Cerebellar nuclear complex (tissue), 1 donor: Measurements from ENCODE around the gene CSNK2A1.

ENCODE experiments used
- DNase-seq, 2 experiments: peaks; one replicate each; lab custom pipeline; 2025; lab: John Stamatoyannopoulos, UW

The CSNK2A1 gene

GRCh38 chr20:564192-564591 lies 20.6 kb upstream of the CSNK2A1 start:
- no peak for DNase-seq

GRCh38 chr20:563187-563586 lies 19.6 kb upstream of the CSNK2A1 start:
- DNase-seq, result no peak

GRCh38 chr20:562232-562897 lies 18.8 kb upstream of the CSNK2A1 start:
- no peak for DNase-seq

- DNase-seq, result peak in 1 of 2 experiments; percentile 54
Observed at GRCh38 chr20:561437-562231, 18.0 kb upstream of the CSNK2A1 start.

GRCh38 chr20:560680-561079 lies 17.1 kb upstream of the CSNK2A1 start:
- no peak for DNase-seq

GRCh38 chr20:558117-558516 lies 14.5 kb upstream of the CSNK2A1 start:
- no peak for DNase-seq

- DNase-seq, result no peak
Observed at GRCh38 chr20:556984-557383, 13.4 kb upstream of the CSNK2A1 start.

- no peak for DNase-seq
Observed at GRCh38 chr20:555976-556385, 12.4 kb upstream of the CSNK2A1 start.

- DNase-seq, result no peak
Observed at GRCh38 chr20:550611-551010, 7.0 kb upstream of the CSNK2A1 start.

GRCh38 chr20:549722-550496 lies 6.3 kb upstream of the CSNK2A1 start:
- no peak for DNase-seq

GRCh38 chr20:548906-549305 lies 5.3 kb upstream of the CSNK2A1 start:
- DNase-seq, result no peak

- no peak for DNase-seq
Observed at GRCh38 chr20:547394-547793, 3.8 kb upstream of the CSNK2A1 start.

- no peak for DNase-seq
Observed at GRCh38 chr20:546353-546752, 2.8 kb upstream of the CSNK2A1 start.

- no peak for DNase-seq
Observed at GRCh38 chr20:544153-544725, 649 bp upstream of the CSNK2A1 start.

GRCh38 chr20:542777-543368 lies 717 bp downstream of the CSNK2A1 start:
- no peak for DNase-seq

- DNase-seq, result no peak
Observed at GRCh38 chr20:540391-541201, 3.0 kb downstream of the CSNK2A1 start.

GRCh38 chr20:539848-540247 lies 3.7 kb downstream of the CSNK2A1 start:
- no peak for DNase-seq

GRCh38 chr20:539191-539590 lies 4.4 kb downstream of the CSNK2A1 start:
- DNase-seq, result no peak

GRCh38 chr20:537983-538382 lies 5.6 kb downstream of the CSNK2A1 start:
- no peak for DNase-seq

GRCh38 chr20:536426-537010 lies 7.1 kb downstream of the CSNK2A1 start:
- no peak for DNase-seq

- no peak for DNase-seq
Observed at GRCh38 chr20:535958-536357, 7.6 kb downstream of the CSNK2A1 start.
